Stimulated activated CD4-positive, alpha-beta T cell treated with anti-CD3 and anti-CD28 coated beads, Interleukin-4, amount 100 ng/mL, for 48 hours (primary cell): ENCODE data around the gene AXIN2.
"Not testable (repeated sequence)": the region's sequence is repeated elsewhere in the genome, so short reads cannot be mapped to it uniquely, and the experiment has no call there.

Source experiments
- DNase-seq, 2 donors: peaks; one replicate each; pipeline ENCODE4 v3.0.0-alpha.2; 2020; ENCODE audit warnings: low read depth in 2 of 2

The AXIN2 gene

GRCh38 chr17:65487161-65487560 lies 74.3 kb downstream of the AXIN2 start:
- no peak for DNase-seq

DNA sequence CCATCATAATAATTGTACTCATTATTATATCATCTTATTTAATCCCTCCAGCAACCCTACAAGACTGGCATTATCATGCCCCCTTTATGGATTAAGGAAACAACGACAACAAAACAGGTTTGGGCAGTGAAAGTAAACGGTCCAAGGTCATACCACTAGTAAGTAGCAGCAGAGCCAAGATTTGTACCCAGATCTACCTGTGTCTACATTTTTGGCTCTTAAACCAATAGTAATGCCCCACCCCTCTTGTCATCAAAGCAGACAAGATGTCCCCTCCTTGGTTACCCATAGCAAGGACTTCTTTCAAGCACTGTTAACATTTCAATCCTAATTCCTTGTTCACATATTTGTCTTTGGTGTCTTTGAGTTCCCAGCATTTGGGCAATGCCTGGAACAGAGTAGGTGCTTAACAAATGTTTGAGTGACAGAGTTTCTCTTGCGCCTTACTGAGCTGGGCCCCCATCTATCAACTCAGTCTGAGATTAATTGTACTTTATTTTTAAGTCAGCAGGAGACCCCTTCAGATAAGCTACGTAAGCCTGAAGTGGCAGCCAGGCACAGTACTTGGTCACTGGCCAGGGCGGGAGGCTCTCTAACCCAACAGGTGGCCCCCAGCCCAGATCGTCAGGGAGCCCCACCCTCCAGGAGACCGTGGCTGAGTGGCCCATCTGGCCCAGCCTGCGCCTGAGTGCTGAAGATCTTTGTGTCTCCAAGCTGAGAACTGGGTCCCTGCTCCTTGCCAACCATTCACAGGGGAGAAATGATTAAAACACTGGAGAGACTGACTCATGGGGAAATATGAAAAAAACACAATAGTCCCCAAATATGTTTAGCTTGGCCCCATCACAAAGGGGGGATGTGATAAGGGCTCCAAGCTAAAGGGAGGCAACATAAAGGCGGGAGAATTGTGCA lies 75.8 kb downstream of the AXIN2 start:
- no peak for DNase-seq

DNA sequence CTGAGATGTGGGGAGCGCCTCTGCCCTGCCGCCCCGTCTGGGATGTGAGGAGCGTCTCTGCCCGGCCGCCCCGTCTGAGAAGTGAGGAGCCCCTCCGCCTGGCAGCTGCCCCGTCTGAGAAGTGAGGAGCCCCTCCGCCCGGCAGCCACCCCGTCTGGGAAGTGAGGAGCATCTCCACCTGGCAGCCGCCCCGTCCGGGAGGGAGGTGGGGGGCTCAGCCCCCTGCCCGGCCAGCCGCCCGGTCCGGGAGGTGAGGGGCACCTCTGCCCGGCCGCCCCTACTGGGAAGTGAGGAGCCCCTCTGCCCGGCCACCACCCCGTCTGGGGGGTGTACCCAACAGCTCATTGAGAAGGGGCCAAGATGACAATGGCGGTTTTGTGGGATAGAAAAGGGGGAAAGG lies 77.0 kb downstream of the AXIN2 start:
- DNase-seq = not testable (repeated sequence)

DNA sequence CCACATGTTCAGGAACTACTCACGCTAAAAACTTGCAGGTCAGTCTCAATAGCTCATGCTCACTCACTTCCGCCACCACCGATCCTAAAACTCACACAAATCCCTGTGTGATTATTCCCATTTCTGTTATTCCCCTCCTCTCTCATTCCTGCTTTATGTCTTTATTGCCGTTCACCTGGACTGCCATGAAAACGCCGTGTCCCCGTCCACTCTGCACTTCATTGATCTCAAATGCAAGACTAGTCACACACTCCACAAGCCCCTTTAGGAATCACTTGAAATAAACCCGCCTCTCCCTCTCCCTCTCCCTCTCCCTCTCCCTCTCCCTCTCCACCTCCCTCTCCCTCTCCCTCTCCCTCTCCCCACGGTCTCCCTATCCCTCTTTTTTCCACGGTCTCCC lies 78.0 kb downstream of the AXIN2 start:
- no peak for DNase-seq

- no peak for DNase-seq
Measured at GRCh38 chr17:65482201-65482600, 79.2 kb downstream of the AXIN2 start.

DNA sequence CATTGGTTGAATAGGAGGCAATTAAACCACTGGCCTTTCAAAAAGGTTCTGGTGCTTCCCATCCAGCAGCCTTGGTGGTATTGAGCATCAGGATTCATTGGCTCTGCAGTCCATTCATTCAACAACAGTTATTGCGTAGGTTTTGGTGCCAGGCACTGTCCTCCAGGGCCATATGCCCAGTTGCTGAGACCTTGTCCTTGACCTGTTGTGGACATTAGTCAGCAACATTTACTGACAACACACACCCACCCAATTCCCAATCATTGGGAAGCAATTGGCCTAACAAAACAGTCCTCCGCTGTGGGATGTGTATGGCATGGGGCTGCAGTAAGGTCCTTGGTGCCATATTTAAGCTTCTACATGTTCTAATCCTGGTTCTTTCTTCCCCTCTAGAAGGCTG lies 82.2 kb downstream of the AXIN2 start:
- DNase-seq = no peak
